ENCODE data around the gene EIF3J.

EIF3J gene

DNA sequence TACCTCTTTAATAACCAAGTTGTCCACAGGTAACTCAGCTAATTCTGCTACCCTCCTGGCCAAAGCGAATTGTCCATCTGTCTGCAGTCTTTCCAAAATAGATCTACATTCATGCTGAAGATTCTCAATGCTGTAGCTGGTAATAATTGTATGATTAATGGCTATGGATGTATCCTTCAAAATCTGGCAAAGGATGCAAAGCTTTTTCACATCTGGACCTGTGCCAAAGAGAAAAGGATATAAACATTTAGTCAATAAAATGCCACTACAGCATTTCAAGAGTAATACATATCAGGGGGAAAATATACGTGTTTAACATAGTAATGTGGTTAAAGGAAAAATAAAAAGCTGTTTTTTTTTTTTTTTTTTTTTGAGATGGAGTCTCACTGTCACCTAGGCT is 48.7 kb downstream of the EIF3J start:
- Histone ChIP-seq H3K9ac (ENCODE audit: low read length in 5 of 5) (no peak overlapping the region), H3K36me3 (ENCODE audit: control insufficient read depth in 5 of 5, insufficient read depth in 5 of 5, low read length in 5 of 5) (peaks cover 34 to 81% (median 72%) of the 10 kb centered on the region in 5 donors)

DNA sequence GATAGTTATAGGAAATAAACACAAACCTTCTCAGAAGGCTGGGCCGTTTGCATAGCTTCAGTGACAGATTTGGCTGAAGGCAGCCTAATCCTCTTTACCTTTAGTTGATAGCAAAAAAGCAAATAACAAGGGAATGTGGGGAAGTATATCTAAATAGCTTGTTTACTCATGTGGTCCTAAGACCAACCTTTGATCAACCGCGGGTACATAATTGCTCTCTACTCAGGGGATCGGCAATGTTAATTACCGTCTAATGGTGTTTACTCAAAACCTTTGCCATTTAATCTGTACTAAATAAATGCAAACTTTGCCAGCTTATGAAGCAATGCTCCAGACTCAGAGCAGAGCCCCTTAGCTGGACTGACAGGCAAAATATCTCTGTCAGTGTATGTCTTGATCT is 51.6 kb downstream of the EIF3J start:
- Histone ChIP-seq H3K4me1 (ENCODE audit: control insufficient read depth in 5 of 5, insufficient read depth in 5 of 5, low read length in 5 of 5) (no peaks in the 10 kb centered on the region), H3K27me3 (ENCODE audit: control insufficient read depth in 5 of 5, insufficient read depth in 4 of 5, low read length in 5 of 5) (no peaks in the 10 kb centered on the region), H3K27ac (ENCODE audit: low read depth, low read length) (no peak overlapping the region), H3K9me3 (ENCODE audit: control insufficient read depth in 5 of 5, low read length in 5 of 5) (no peaks in the 10 kb centered on the region), H3K9ac (ENCODE audit: low read length in 5 of 5) (no peak overlapping the region), H3K4me3 (ENCODE audit: low read depth in 1 of 5, low read length in 5 of 5) (no peak overlapping the region), H3K36me3 (ENCODE audit: control insufficient read depth in 5 of 5, insufficient read depth in 5 of 5, low read length in 5 of 5) (peaks cover 37 to 93% (median 82%) of the 10 kb centered on the region in 5 donors)

More for the DNA sequence above, 48.7 kb downstream of the EIF3J start:
- no peak overlapping the region for H3K27ac ChIP-seq (ENCODE audit: low read depth, low read length)
- H3K27me3 ChIP-seq (ENCODE audit: control insufficient read depth in 5 of 5, insufficient read depth in 4 of 5, low read length in 5 of 5) = no peaks in the 10 kb centered on the region
- H3K4me1 ChIP-seq (ENCODE audit: control insufficient read depth in 5 of 5, insufficient read depth in 5 of 5, low read length in 5 of 5) = no peaks in the 10 kb centered on the region
- no peak overlapping the region for H3K4me3 ChIP-seq (ENCODE audit: low read depth in 1 of 5, low read length in 5 of 5)
- no peaks in the 10 kb centered on the region for H3K9me3 ChIP-seq (ENCODE audit: control insufficient read depth in 5 of 5, low read length in 5 of 5)

DNA sequence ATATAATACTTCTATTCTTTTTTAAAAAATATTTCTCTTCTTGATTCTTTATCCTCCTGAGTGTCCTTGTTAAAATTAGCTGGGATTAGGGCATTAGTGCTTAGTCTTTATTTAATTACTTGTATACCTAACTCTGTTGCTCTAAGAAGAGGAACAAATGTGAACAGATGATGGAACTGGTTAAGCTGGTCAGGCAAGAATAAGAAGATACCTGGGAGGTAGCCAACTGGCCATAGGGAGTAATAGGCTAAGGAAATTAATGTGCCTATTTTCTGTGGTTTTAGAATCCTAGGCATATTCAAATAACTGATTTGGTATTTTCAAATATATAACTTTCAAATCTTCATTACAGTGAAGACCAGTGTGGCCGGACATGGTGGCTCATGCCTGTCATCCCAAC is 54.4 kb downstream of the EIF3J start:
- H3K27ac ChIP-seq (ENCODE audit: low read depth, low read length) = no peak overlapping the region
- no peaks in the 10 kb centered on the region for H3K4me1 ChIP-seq (ENCODE audit: control insufficient read depth in 5 of 5, insufficient read depth in 5 of 5, low read length in 5 of 5)
- H3K36me3 ChIP-seq (ENCODE audit: control insufficient read depth in 5 of 5, insufficient read depth in 5 of 5, low read length in 5 of 5) = peaks cover 40 to 90% (median 81%) of the 10 kb centered on the region in 5 donors
- no peaks in the 10 kb centered on the region for H3K9me3 ChIP-seq (ENCODE audit: control insufficient read depth in 5 of 5, low read length in 5 of 5)
- no peak overlapping the region for H3K9ac ChIP-seq (ENCODE audit: low read length in 5 of 5)
- H3K27me3 ChIP-seq (ENCODE audit: control insufficient read depth in 5 of 5, insufficient read depth in 4 of 5, low read length in 5 of 5) = no peaks in the 10 kb centered on the region
- H3K4me3 ChIP-seq (ENCODE audit: low read depth in 1 of 5, low read length in 5 of 5) = no peak overlapping the region

DNA sequence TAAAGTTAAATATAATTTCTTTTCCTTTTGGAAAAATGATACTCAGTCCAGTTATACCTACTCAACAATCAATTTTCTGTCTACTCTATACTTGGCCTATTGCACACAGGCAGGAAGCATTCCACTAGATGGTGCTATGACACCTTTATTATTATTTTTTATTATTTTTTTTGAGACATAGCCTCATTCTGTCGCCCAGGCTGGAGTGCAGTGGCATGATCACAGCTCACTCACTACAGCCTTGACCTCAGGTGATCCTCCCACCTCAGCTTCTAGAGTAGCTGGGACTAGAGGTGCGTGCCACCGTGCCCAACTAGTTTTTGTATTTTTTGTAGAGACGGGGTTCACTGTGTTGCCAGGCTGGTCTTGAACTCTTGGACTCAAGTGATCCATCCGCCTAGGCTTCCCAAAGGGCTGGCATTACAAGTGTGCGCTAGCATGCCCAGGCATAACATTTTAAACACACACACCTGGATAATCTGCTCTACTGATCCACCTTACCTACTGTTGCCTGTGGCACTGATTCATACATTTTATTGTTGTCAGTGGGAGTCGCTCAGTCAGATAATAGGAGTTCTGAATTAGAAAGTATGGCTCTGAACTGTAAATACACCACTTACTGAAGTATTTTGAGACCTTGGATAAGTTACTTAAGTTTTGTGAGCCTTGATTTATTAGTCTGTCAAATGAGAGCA is 56.2 kb downstream of the EIF3J start:
- Histone ChIP-seq H3K9me3 (ENCODE audit: control insufficient read depth in 5 of 5, low read length in 5 of 5) (no peaks in the 10 kb centered on the region), H3K4me3 (ENCODE audit: low read depth in 1 of 5, low read length in 5 of 5) (no peak overlapping the region), H3K36me3 (ENCODE audit: control insufficient read depth in 5 of 5, insufficient read depth in 5 of 5, low read length in 5 of 5) (peaks cover 49 to 92% (median 85%) of the 10 kb centered on the region in 5 donors), H3K27me3 (ENCODE audit: control insufficient read depth in 5 of 5, insufficient read depth in 4 of 5, low read length in 5 of 5) (no peaks in the 10 kb centered on the region), H3K9ac (ENCODE audit: low read length in 5 of 5) (no peak overlapping the region), H3K27ac (ENCODE audit: low read depth, low read length) (no peak overlapping the region), H3K4me1 (ENCODE audit: control insufficient read depth in 5 of 5, insufficient read depth in 5 of 5, low read length in 5 of 5) (no peaks in the 10 kb centered on the region)

DNA sequence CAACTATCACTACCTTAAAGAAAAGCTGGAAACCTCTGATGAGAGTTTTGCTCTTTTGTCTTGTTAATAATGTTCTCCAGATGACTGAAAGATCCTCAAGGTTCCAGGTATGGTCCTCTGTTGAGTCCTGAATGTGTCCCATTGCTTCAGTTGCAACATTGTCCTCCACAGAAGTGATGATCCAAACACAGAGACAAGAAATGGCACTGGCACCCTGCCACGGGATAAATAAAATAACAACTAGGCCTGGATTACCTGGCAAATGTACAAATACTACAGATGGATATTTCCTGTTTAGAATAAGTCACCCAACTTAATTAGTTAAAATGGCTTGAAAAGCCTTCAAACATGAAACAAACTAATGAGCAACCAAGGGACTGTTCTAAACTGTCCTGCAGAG is 58.3 kb downstream of the EIF3J start:
- H3K9ac ChIP-seq (ENCODE audit: low read length in 5 of 5) = no peak overlapping the region
- no peak overlapping the region for H3K27ac ChIP-seq (ENCODE audit: low read depth, low read length)
- no peak overlapping the region for H3K4me3 ChIP-seq (ENCODE audit: low read depth in 1 of 5, low read length in 5 of 5)
- H3K9me3 ChIP-seq (ENCODE audit: control insufficient read depth in 5 of 5, low read length in 5 of 5) = no peaks in the 10 kb centered on the region
- no peaks in the 10 kb centered on the region for H3K27me3 ChIP-seq (ENCODE audit: control insufficient read depth in 5 of 5, insufficient read depth in 4 of 5, low read length in 5 of 5)
- no peaks in the 10 kb centered on the region for H3K4me1 ChIP-seq (ENCODE audit: control insufficient read depth in 5 of 5, insufficient read depth in 5 of 5, low read length in 5 of 5)
- H3K36me3 ChIP-seq (ENCODE audit: control insufficient read depth in 5 of 5, insufficient read depth in 5 of 5, low read length in 5 of 5) = peaks cover 43 to 93% (median 83%) of the 10 kb centered on the region in 5 donors

GRCh38 chr15:44595656-44596510 is 58.9 kb downstream of the EIF3J start:
- Histone ChIP-seq H3K36me3 (ENCODE audit: control insufficient read depth in 5 of 5, insufficient read depth in 5 of 5, low read length in 5 of 5) (peaks cover 38 to 92% (median 79%) of the 10 kb centered on the region in 5 donors), H3K27me3 (ENCODE audit: control insufficient read depth in 5 of 5, insufficient read depth in 4 of 5, low read length in 5 of 5) (no peaks in the 10 kb centered on the region), H3K9me3 (ENCODE audit: control insufficient read depth in 5 of 5, low read length in 5 of 5) (no peaks in the 10 kb centered on the region), H3K27ac (ENCODE audit: low read depth, low read length) (no peak overlapping the region), H3K9ac (ENCODE audit: low read length in 5 of 5) (no peak overlapping the region), H3K4me3 (ENCODE audit: low read depth in 1 of 5, low read length in 5 of 5) (no peak overlapping the region), H3K4me1 (ENCODE audit: control insufficient read depth in 5 of 5, insufficient read depth in 5 of 5, low read length in 5 of 5) (no peaks in the 10 kb centered on the region)

- no peak overlapping the region for H3K9ac ChIP-seq (ENCODE audit: low read length in 5 of 5)
- no peak overlapping the region for H3K27ac ChIP-seq (ENCODE audit: low read depth, low read length)
- no peaks in the 10 kb centered on the region for H3K27me3 ChIP-seq (ENCODE audit: control insufficient read depth in 5 of 5, insufficient read depth in 4 of 5, low read length in 5 of 5)
- no peaks in the 10 kb centered on the region for H3K9me3 ChIP-seq (ENCODE audit: control insufficient read depth in 5 of 5, low read length in 5 of 5)
- H3K4me3 ChIP-seq (ENCODE audit: low read depth in 1 of 5, low read length in 5 of 5) = no peak overlapping the region
- H3K4me1 ChIP-seq (ENCODE audit: control insufficient read depth in 5 of 5, insufficient read depth in 5 of 5, low read length in 5 of 5) = no peaks in the 10 kb centered on the region
- peaks cover 32 to 90% (median 72%) of the 10 kb centered on the region in 5 donors for H3K36me3 ChIP-seq (ENCODE audit: control insufficient read depth in 5 of 5, insufficient read depth in 5 of 5, low read length in 5 of 5)
Observed at GRCh38 chr15:44596511-44597010, 59.6 kb downstream of the EIF3J start.

GRCh38 chr15:44598066-44598465 is 61.1 kb downstream of the EIF3J start:
- Histone ChIP-seq H3K9ac (ENCODE audit: low read length in 5 of 5) (no peak overlapping the region), H3K36me3 (ENCODE audit: control insufficient read depth in 5 of 5, insufficient read depth in 5 of 5, low read length in 5 of 5) (peaks cover 33 to 90% (median 68%) of the 10 kb centered on the region in 5 donors), H3K4me3 (ENCODE audit: low read depth in 1 of 5, low read length in 5 of 5) (no peak overlapping the region), H3K4me1 (ENCODE audit: control insufficient read depth in 5 of 5, insufficient read depth in 5 of 5, low read length in 5 of 5) (no peaks in the 10 kb centered on the region), H3K9me3 (ENCODE audit: control insufficient read depth in 5 of 5, low read length in 5 of 5) (no peaks in the 10 kb centered on the region), H3K27ac (ENCODE audit: low read depth, low read length) (no peak overlapping the region), H3K27me3 (ENCODE audit: control insufficient read depth in 5 of 5, insufficient read depth in 4 of 5, low read length in 5 of 5) (no peaks in the 10 kb centered on the region)

DNA sequence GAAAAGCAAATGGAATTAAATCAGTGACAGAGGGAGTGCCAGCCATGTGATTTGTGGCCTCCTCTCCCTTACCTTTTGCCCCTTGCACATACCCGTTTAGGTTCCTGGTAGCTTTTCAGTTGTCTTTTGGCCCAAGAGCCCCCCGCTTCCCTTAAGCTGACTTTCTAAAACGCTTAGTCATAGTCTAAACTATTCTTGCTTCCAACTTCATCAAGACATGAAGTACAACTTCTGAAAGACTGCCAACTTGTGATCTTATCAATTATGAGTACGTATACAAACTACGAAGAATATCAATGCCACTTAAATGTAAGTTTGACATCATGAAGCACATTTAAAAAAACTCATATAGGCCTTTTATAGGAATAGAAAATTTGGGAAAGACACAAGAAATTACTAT is 61.9 kb downstream of the EIF3J start:
- Histone ChIP-seq H3K9me3 (ENCODE audit: control insufficient read depth in 5 of 5, low read length in 5 of 5) (no peaks in the 10 kb centered on the region), H3K36me3 (ENCODE audit: control insufficient read depth in 5 of 5, insufficient read depth in 5 of 5, low read length in 5 of 5) (peaks cover 40 to 91% (median 68%) of the 10 kb centered on the region in 5 donors), H3K9ac (ENCODE audit: low read length in 5 of 5) (no peak overlapping the region), H3K4me1 (ENCODE audit: control insufficient read depth in 5 of 5, insufficient read depth in 5 of 5, low read length in 5 of 5) (no peaks in the 10 kb centered on the region), H3K27me3 (ENCODE audit: control insufficient read depth in 5 of 5, insufficient read depth in 4 of 5, low read length in 5 of 5) (no peaks in the 10 kb centered on the region), H3K27ac (ENCODE audit: low read depth, low read length) (no peak overlapping the region), H3K4me3 (ENCODE audit: low read depth in 1 of 5, low read length in 5 of 5) (no peak overlapping the region)

- peaks cover 49 to 94% (median 64%) of the 10 kb centered on the region in 5 donors for H3K36me3 ChIP-seq (ENCODE audit: control insufficient read depth in 5 of 5, insufficient read depth in 5 of 5, low read length in 5 of 5)
- H3K9me3 ChIP-seq (ENCODE audit: control insufficient read depth in 5 of 5, low read length in 5 of 5) = no peaks in the 10 kb centered on the region
- no peaks in the 10 kb centered on the region for H3K4me1 ChIP-seq (ENCODE audit: control insufficient read depth in 5 of 5, insufficient read depth in 5 of 5, low read length in 5 of 5)
- H3K27me3 ChIP-seq (ENCODE audit: control insufficient read depth in 5 of 5, insufficient read depth in 4 of 5, low read length in 5 of 5) = no peaks in the 10 kb centered on the region
- no peak overlapping the region for H3K27ac ChIP-seq (ENCODE audit: low read depth, low read length)
- no peak overlapping the region for H3K9ac ChIP-seq (ENCODE audit: low read length in 5 of 5)
- H3K4me3 ChIP-seq (ENCODE audit: low read depth in 1 of 5, low read length in 5 of 5) = no peak overlapping the region
Observed at GRCh38 chr15:44603126-44603525, 66.2 kb downstream of the EIF3J start.

Data from subcutaneous abdominal adipose tissue (tissue), 5 donors.